Ureter (tissue), 1 donor: ENCODE data around the gene XXYLT1. TPM values are rescaled to one million over a fixed set of nuclear protein-coding genes. Genes with fewer than 3 reads are reported as not detected.

Source experiments
- DNase-seq: peaks from one replicate; pipeline ENCODE4 v3.0.0-alpha.2; 2020; ENCODE audit warnings: low spot score
- total RNA-seq: library from RNA; stranded (reverse); gene quantifications from one replicate; pipeline ENCODE4 v1.2.4, GENCODE V29; 2023
- donor health status: DM: yes; HTN: yes; CAD: no.

Gene XXYLT1
- total RNA-seq, 1 donor from 2014 or later = 19.7 TPM

DNA sequence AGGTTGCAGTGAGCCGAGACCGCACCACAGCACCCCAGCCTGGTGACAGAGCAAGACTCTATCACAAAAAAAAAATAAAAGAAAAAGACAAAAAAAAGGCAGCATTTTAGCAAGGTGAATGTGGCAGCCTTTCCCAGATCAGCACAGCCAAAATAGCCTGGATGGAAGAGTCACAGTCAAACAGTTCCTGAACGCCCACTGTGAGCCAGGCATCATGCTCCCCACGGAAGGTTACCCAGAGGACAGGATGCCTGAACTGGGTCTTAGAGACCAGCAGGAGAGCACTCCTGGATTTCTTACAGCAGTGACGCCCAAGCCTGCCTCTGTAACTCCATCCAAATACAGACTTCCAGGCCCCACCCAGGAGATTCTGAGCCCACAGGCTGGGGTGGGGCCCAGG lies 4.5 kb downstream of the XXYLT1 start:
- no peak for DNase-seq

DNA sequence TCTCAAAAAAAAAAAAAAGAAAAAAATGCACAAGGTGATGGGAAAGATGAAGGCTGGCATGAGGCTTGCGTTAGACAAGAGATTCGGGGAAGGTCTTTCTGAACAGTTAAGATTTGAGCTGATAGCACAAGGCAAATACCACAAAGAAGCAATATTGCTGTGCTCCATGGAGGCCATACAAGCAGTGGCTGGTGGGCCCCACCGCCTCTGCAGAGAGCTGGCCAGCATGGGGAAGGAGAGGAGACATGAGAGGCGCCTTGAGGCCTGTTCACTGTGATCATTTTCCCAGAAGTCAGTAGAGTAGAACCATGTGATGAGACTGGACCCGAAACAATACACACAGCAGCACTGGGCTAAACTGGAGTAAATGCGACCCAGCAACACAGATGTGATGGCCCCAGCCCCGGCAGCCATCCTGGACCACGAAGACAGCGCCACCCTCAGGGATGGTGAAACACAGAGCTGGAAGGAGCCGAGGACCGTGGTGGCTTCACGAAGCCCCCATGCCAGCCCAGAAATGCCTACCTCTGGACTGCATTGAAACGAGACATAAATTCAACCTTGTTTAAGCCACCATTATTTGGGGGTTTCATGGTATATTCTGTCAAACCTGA lies 5.5 kb downstream of the XXYLT1 start:
- DNase-seq = no peak

DNA sequence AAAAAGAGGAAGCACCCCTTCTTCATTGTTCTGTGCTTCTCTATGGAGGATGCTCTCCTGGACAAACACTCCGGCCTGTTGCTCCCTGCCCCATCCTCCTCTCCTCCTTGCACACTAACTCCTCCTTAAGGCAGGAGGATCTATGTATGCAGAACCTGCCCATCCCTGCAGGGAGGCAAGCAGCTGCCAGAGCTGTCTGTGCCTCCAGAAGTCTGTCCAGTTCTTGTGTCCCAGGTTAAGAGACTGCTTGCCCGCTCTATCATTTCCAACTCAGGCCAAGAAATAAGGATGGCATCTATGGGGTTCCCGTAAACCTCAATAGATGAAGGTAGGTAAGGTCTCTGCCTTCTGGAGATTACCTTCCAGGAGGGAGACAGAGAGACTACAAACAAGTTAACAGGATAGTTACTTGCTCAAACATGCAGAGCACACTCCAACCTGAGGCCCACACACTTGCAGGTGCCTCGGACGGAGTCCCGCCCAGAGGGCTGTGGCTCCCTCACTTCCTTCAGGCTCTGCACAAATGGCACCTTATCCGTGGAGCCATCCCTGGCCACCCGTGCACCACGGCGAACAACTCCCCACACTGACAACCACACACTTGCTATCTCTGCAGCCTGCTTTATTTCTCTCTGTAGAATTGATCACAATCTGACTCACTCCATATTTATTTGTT lies 6.9 kb downstream of the XXYLT1 start:
- no peak for DNase-seq

DNA sequence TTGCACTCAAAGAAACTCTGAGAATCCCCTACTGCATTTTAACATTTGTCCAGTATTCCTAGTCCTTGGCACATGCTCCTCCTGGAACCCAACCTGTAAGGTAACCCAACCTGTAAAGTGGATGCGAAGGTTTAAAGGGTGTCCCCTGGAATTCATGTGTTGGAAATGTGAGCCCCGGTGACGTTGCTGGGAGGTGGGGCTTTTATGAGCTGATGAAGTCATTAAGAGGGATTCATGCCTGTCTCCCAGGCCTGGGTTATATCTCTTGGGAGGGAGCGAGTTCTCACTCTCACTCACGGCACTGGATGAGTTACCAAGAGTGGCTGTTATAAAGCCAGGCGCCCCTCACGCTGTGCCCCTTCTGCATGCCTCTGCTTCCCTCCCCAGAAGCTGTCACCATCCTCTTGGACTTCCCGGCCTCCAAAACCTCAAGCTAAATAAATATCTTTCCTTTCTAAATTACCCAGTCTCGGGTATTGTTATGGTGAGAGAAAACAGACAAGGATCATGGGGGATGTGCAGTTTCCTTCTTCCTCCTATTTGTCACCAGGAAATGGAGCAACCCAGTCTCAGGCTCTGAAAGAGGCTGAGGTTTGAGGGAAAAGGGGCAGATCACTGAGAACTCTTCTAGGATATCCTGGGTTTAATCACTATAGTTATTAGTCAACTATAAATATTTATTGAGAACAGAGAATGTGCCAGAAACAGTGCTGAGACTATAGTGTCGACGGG lies 7.6 kb downstream of the XXYLT1 start:
- no peak for DNase-seq

DNA sequence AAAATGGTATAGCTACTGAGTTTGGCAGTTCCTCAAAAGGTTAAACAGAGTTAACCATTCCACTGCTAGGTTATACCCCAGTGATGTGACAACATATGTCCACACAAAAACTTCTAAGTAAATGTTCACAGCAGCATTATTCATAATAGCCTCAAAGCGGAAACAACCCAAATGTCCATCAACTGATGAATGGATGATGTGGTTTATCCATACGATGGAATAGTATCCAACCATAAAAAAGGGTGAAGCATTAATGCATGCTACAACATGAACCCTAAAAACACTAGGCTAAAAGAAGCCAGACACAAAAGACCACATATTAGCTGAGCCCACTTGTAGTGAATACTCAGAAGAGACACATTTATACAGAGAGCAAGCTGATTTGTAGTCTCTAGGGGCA lies 9.0 kb downstream of the XXYLT1 start:
- DNase-seq = no peak

DNA sequence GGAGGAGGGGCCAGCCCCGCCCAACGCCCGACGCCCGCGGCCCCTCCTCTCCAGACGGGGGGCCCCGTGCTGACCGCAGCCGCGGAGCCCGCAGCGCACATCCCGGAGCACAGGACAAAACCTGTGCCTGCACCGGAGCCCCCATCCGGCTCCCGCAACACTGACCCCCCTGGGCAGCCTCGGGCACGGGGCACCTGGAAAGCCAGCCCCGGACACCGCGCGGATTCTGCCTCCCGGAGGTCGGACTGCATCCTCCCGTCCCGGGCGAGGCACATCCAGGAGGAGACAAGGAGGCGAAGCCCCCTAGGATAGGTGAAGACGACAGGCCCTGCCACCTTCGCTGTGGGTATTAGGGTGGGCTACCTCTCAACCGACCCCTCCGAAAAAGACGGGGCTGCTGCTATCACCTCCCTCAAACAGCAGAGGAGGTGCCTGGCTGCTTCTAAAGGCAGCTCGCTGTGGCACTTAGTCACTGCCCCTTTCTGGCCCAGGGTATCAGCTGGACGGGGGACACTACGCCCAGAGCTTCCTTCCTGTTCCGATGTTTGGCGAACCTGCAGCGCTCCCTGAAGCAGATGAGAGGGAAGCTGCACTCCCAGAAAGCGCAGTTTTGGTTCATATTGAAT lies 10.6 kb downstream of the XXYLT1 start:
- peak; percentile 61 for DNase-seq

DNA sequence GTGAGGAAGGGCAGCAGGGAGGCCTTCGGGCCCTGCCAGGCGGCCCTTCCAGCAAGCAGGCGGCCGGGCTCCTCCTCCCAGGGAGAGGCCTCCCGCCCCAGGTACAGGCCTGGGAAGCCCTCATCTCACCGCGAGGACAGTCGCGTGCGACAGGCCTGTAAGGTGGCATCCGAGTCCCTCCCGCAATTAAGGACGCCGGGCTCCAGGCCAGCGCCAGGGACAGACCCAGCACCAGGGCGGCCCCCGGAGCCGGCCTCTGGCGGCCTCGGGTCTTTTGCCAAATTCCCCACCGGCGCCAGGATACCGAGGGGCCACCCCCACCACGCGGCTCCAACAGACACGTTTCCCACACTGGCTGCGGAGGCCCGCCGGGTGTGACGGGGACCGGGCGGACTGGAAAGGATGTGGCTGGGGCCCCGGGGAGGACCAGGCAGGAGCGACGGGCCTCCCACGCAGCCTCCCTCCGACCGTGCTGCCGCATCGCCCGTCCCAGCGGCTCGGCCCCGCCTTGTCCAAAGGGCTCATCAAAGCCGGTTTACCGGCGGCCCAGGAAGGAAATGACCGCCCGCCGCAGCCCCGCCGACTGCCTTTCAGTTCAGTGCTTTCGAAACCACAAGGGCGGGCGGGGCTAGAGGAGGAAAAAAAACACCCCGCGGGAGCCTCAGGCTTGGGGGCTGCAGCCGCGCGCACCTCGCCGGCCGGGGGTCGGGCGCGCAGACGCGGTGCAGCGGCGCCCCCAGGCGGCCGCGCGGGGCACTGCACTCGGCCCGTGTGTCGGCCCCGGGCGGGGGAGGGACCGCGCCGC lies 11.3 kb downstream of the XXYLT1 start:
- DNase-seq = peak; percentile 90

DNA sequence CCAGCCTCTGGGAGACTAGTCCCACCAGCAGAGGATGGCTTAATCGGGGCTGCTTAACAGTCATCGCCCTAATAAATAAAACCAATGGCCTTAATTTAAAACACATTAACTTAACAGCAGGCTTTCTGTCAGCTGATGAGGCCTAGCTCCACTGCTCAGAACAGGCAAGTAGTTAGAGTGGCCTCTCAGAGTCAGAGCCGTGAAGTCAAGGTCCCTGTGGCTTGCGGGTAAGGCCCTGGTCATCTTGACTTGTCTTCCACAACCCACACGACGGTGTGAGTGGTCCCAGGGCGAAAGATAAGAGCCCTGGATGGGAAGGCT lies 11.8 kb downstream of the XXYLT1 start:
- DNase-seq = no peak

DNA sequence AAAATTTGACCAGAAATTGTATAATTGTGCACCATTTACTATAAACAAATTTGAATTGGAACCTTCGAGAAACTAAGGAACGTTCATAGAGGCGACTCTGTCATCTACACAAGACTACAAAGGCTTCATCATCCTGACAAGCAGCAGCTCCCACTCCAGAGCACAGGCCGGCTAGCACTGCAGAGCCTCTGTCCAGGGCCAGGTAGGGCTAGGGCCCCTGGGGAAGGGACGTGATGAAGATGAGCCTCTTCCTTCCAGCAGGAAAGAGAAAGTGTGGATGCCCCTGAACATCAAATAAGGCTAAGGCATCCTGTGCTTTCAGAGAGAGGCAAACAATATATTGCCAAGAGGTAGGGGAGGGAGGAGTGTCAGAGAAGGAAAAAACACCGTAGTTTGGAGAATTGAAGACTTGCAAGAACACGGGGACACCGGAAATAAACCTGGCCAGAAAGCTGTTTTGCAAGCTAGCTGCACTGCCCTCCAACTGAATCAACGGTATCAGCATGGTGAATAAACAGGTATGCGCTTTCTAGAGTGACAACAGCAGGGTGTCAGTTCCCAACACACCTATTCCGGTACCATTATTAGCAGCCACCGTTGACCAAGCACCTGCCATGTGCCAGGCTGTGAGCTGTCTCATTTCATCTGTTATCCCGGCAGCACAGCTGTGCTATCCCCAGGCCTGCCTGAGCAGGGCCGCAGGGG lies 12.4 kb downstream of the XXYLT1 start:
- DNase-seq = peak; percentile 52

DNA sequence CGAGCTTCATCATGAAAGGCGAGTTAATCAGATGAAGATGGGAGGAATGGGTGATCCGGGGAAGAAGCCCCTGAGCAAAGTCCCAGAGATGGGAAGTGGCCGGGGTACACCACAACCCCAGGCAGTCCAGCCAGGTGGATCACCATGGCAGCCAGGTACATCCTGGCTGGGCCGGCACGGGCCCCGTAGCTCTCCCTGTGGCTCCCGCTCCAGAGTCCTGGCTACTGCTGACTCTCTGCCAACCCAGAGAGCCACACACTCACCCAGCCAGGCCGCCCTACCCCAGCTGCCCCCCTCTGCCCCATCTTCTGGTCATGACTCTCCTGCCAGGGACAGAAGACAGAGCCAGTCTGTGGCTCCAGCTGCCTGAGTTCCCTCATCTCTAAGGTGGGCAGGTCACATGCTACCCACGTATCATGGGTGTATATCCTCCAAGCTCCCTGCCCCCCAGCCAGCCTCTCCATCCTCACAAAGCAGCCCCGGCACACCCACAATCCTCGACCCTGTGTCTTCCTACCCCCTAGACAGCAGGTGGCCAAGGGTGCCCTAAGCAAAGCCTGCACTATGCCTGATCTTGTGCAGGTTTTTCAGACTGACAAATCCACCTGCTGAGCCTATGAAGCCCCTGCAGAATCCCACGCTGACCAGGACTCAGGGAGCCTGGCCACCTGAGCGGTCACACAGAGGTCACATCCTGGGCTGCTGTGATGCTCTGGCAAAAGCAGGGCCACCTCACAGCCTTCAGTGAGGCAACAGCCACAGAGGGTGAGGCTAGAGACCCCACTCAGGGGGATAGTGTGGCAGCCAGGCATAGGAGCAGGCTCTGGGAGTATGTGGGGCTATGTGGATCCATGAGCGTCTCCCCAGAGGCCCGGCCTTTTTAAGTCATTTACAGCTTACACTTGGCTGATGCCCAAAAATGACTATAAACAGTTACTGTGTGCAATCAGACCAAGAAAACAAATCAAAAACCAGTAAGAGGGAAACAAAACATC lies 13.2 kb downstream of the XXYLT1 start:
- peak; percentile 44 for DNase-seq

DNA sequence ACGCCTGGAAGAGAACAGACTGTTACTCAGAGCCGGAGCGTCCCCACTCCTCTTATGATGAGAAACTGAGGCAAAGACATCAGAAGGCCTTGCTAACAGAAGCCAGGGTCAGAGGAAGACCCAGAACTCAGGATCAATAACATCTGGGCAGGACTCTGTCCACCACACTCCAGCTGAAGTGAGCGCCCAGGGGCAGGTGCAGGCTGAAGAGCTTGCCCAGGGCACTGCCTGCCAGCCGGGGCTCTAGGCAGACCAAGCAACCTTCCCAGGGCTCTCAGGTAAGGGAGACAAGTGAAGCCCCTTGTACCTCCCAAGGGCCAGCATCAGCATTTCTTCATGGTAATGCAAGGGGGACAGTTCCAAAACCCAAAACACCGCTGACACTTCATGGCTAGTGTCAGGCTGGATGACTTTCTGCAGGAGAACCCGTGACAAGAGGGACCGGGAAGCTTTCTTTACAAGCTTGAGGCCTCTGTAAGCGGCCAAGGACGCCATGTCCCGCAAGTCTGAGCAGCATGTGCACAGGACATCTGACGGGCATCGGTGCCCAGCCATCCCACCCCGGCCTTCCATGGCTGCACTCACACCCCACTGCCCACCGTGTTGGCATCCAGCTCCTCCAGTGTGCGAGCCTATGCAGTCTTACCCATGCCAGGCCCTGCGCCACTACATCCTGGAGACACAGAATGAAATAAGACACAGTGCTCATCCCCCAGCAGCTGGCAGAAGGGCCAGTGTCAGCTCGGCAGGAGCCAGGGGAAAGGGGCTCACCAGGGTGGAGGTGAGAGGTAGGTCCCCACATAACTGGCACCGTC lies 14.1 kb downstream of the XXYLT1 start:
- DNase-seq = peak; percentile 33

DNA sequence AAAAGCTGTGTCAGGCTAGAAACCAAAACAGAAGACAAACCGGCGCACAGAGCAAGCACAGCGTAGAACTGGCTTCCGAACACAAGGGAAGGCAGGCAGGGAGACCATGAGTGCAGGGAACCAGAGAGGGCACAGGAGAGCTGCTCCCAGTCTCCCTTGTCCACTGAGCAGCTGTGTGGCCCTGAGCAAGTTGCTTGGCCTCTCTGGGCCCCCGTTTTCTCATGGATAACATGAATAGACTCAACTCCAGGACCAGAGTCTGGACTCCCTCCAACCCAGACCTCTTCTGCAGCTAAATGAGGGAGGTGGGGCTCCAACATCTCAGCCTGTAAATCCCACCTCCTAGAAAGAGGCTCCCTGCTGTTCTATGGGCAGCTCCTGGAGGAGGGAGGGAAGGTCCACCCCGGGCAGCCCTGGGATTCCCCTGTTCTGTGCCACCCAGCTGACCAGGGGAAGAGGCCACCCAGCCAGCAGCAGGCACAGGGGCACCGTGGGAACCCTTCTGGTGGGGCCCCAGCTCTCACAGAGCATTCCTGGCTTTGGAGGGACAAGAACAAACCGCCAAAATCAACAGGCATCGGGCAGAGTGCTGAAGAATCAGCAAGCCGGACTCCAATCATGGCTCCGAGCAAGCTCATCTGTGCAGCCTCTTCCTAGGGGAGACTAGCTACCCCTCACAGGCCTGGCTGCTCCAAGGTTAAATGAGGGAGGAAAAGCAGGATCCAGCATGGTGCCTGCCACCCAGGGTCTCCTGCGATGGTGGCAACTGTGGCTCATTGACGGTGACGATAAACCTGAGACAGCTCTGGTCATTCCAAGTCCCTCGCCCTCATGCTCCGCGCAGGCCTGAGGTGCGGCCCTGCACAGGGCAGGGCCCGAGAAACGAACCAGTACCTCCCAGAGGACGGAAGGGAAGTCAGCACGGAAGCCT lies 15.1 kb downstream of the XXYLT1 start:
- DNase-seq = peak; percentile 39

DNA sequence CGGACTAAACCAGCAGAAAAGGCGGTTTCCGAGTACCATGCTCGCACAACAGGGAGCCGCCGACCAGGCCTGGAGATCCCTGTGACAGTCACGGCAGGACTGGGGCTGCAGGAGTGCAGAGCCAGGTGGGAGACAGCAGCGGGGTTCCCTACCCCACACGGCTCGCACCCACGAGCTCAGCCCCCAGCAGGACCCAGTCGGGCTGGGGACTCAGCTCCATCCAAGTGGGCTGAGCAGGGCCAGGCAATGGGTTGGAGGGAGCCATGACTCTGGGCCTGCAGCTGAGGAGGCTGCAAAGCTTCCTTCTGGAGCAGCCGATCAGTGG lies 15.8 kb downstream of the XXYLT1 start:
- no peak for DNase-seq

DNA sequence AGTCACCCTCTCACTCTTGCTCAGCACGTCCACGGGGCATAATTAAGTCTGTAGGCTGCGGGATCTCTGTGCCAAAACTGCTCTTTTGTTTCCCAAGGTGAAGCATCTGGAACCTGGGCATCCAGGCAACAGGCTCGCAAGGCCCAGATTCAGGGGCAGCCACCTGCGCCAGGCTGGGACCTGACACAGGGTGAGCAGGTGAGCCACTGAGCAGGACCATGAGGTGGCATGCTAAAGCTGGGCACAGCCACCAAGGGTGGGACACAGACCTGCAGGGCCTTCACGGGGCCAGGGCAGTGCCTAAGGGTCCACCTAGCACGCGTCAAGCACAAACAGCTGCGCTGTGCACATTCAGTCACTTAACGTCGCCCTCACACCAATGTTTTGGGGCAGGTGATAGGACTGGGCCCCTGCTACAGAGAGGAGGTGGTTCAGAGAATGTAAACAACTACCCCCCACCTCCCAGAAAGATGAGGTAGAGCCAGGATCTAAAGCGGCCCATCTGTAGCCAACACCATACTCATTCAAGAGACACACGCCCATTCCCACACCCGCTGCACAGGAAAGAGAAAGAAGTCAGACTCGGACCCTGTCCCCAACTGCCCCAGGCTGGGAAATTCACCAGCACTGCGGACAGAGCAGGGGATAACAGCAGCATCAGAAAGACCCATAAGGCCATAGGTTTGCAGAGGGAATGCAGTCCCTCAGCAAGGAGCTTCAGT lies 16.3 kb downstream of the XXYLT1 start:
- no peak for DNase-seq

DNA sequence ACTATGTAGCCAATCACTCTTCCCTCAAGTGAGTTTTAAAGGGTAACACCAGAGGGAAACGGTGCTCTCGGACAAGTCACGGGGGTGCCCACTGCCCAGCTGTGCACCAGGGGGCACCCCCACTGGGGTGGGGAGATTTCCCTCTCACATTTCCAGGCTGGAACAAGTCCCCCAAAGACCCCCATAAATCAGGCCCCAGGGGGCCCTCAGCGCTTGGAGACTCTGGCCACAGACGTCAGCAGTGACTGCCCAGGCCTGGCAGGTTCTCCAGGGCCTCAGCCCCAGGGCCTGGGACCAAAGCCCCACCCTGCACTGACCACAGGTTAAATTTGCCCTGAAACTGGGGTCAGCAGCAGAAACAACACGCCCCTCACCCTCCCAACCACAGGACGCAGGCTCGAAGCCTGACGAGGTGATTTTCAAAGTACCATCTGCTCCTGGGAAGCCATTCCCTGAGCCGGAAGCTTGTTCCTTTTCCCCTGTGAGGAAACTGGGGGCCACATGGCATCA lies 17.0 kb downstream of the XXYLT1 start:
- DNase-seq = no peak

DNA sequence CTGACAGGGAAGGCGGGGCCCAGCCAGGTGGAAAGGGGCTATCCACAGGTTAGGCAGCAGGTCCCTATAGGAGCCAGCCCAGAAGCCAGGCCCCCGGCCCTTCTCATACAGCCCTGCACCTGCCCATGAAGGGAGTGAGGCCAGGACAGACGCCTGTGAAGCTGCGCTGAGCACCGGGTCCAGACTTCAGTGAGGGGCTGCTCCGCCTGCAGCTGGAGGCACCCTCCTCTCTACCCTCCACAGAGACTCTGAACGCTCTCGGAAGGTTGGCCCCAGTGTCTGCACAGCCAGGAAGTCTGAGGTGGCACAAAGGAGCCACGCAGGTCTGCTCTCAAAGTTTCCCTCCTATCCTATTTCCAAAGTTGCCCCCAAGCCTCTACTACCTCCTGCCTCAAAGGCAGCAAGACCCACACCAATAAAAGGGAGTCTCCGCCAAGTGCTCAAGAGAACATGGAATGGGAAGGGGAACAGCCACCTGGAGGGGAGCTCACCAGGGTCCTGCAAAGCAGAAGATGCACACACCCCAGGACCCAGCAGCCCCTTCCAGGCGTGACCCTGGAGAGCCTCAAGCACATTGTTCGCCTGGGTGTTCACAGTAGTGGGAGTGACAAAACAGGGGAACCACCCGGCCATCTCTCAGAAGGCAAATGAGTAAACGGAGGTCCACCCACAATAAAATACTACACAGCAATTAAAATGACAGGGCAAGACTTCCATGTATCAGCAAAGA lies 19.5 kb downstream of the XXYLT1 start:
- peak; percentile 41 for DNase-seq
